Activated CD8-positive, alpha-beta memory T cell treated with anti-CD3 and anti-CD28 coated beads, Interleukin-2, amount 50 U/mL, for 1 hour (primary cell): ENCODE data around the gene PRDM13.
"Not testable (repeated sequence)": the region's sequence is repeated elsewhere in the genome, so short reads cannot be mapped to it uniquely, and the experiment has no call there.

Experiments
- DNase-seq: peaks from one replicate; pipeline ENCODE4 v3.0.0-alpha.2; 2020; ENCODE audit errors: extremely low read depth

The PRDM13 gene

GRCh38 chr6:99629293-99629692 is 22.7 kb downstream of the PRDM13 start:
- DNase-seq = no peak

- no peak for DNase-seq
Observed at GRCh38 chr6:99637629-99638028, 31.0 kb downstream of the PRDM13 start.

GRCh38 chr6:99638358-99638757 is 31.7 kb downstream of the PRDM13 start:
- not testable (repeated sequence) for DNase-seq

- DNase-seq = no peak
Observed at GRCh38 chr6:99641270-99641669, 34.6 kb downstream of the PRDM13 start.

- DNase-seq = no peak
Observed at GRCh38 chr6:99645986-99646385, 39.4 kb downstream of the PRDM13 start.

- DNase-seq = not testable (repeated sequence)
Observed at GRCh38 chr6:99650091-99650571, 43.5 kb downstream of the PRDM13 start.

GRCh38 chr6:99660206-99660605 is 53.6 kb downstream of the PRDM13 start:
- no peak for DNase-seq

GRCh38 chr6:99661870-99662269 is 55.2 kb downstream of the PRDM13 start:
- no peak for DNase-seq

GRCh38 chr6:99662616-99663015 is 56.0 kb downstream of the PRDM13 start:
- DNase-seq = no peak
